ENCODE measurements around the gene CYP4A22.
A peak's percentile ranks its signal among the peaks of the same experiment; 100 is the strongest.
"Not testable (repeated sequence)": the region's sequence is repeated elsewhere in the genome, so short reads cannot be mapped to it uniquely, and the experiment has no call there.

The CYP4A22 gene

DNA sequence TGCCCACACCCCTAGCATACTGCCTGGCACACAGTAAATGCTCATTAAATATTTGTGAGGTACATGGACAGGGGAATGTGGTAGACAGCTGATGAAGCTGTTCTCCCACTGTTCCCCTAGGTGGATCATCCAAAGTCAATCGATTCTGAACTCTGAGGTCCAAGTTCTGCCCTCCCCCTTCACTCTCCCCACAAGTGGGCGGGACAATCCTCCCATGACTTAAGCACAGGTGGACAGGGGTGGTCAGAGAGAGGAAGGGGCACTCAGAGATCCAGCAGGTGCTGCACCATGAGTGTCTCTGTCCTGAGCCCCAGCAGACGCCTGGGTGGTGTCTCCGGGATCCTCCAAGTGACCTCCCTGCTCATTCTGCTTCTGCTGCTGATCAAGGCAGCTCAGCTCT lies at the start of gene CYP4A22:
CYP4A22 (plus strand) TSS at position 244 of the 400 bp plus-strand sequence; CDS start at position 289, 45 bp downstream.
- no peak for DNase-seq (ENCODE audit: low spot score)

- peak; percentile 46 for DNase-seq (ENCODE audit: low spot score)
Observed at GRCh38 chr1:47089356-47089755, 47.9 kb upstream of the CYP4A22 start.

DNA sequence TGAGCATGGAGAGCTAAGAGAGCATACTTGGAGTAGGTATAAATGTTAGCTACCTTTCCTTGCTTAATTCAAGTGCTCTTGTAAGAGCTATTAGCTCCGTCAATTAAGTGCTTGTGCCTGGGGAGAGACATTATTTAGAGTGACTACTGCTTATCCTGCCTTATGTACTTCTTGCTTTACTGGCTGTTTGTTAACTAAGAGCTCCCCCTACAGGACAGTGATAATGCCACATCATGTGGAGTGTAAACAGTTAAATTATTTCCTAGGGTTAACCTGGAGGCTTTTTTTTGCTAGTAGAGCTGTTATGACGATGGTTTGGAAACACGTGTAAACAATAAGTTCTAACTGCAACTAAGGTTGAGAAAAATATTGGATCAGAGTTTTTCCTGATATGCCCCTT lies 45.8 kb upstream of the CYP4A22 start:
- not testable (repeated sequence) for DNase-seq (ENCODE audit: low spot score)

- no peak for DNase-seq (ENCODE audit: low spot score)
Observed at GRCh38 chr1:47104816-47105215, 32.4 kb upstream of the CYP4A22 start.

DNA sequence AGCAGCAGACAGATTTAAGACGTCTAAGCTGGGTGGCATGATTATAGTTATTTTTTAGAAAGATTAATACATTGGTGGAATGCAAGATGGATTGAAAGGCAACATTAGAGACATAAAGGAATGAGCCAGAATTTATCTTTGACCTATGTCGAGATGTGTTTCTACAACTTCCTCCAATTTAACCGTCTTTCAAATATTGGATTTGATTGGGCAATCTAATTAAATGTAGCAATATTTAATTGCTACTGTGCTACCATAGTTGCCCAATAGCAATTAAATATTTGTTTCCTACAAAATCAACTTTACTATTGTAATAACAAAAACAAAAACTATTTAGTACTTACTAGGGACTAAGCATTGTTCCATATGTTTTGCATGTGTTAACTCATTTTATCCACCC lies 30.4 kb upstream of the CYP4A22 start:
- no peak for DNase-seq (ENCODE audit: low spot score)

- DNase-seq (ENCODE audit: low spot score), result not testable (repeated sequence)
Observed at GRCh38 chr1:47107851-47108574, 29.2 kb upstream of the CYP4A22 start.

GRCh38 chr1:47109482-47109881 lies 27.8 kb upstream of the CYP4A22 start:
- not testable (repeated sequence) for DNase-seq (ENCODE audit: low spot score)

GRCh38 chr1:47113178-47113577 lies 24.1 kb upstream of the CYP4A22 start:
- no peak for DNase-seq (ENCODE audit: low spot score)

DNA sequence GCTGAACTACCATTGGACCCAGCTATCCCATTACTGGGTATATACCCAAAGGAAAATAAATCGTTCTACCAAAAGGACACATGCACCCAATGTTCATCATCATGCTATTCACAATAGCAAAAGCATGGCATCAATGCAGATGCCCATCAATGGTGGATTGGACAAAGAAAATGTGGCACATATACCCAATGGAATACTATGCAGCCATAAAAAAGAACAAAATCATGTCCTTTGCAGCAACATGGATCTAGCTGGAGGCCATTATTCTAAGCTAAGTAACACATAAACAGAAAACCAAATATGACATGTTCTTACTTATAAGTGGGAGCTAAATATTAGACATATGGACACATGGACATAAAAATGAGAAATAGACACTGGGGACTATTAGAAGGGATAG lies 16.2 kb upstream of the CYP4A22 start:
- DNase-seq (ENCODE audit: low spot score), result not testable (repeated sequence)

GRCh38 chr1:47124834-47125233 lies 12.4 kb upstream of the CYP4A22 start:
- DNase-seq (ENCODE audit: low spot score), result not testable (repeated sequence)

- not testable (repeated sequence) for DNase-seq (ENCODE audit: low spot score)
Observed at GRCh38 chr1:47126997-47127396, 10.2 kb upstream of the CYP4A22 start.

DNA sequence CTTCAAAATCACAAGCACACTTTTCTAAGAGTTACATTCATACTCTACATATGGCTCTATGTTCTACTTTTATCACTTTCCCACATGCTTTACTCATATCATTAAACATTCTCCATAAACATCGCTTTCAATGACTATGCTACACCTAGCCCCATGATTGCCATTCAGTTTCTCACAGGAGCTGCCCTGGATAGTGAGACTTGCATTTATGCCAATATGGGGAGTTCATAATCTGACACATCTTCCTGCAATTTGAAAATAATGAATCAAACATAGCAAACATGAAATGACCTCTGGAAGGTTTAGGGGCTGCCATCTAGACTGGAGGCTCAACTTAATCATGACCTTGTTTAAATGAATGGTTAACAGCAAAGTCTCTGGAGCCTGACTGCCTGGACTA lies 9.0 kb upstream of the CYP4A22 start:
- no peak for DNase-seq (ENCODE audit: low spot score)

DNA sequence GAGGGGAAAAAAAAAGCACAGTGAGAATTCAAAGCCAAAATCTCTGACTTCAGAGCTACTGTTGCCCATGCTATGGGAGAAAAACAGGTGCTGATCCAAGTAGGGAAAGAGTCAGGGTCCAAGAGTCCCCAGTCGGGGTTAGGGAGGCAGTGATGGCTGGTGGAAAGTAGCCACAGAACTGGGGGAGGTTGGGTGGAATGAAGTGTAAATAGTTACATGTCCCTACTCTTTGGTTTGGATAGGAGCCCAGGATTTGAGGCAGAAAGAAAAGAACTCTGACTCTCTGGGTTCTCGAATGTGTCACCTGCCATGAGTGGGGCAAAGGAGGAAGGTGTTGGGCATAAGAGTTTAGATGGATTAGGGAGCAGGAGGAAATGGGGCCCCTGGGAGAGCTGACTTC lies 8.4 kb upstream of the CYP4A22 start:
- DNase-seq (ENCODE audit: low spot score), result not testable (repeated sequence)

GRCh38 chr1:47129489-47130230 lies 7.6 kb upstream of the CYP4A22 start:
- DNase-seq (ENCODE audit: low spot score), result not testable (repeated sequence)

DNA sequence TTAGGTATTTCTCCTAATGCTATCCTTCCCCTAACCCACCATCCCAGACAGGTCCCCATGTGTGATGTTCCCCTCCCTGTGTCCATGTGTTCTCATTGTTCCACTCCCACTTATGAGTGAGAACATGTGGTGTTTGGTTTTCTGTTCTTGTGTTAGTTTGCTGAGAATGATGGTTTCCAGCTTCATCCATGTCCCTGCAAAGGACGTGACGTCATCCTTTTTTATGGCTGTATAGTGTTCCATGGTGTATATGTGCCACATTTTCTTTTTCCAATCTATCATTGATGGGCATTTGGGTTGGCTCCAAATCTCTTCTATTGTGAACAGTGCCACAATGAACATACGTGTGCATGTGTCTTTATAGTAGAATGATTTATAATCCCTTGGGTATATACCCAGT lies 4.6 kb upstream of the CYP4A22 start:
- DNase-seq (ENCODE audit: low spot score), result not testable (repeated sequence)

GRCh38 chr1:47137925-47138615 lies 829 bp downstream of the CYP4A22 start:
- DNase-seq (ENCODE audit: low spot score), result no peak

GRCh38 chr1:47140358-47140757 lies 3.1 kb downstream of the CYP4A22 start:
- not testable (repeated sequence) for DNase-seq (ENCODE audit: low spot score)

GRCh38 chr1:47143654-47144053 lies 6.4 kb downstream of the CYP4A22 start:
- not testable (repeated sequence) for DNase-seq (ENCODE audit: low spot score)

- not testable (repeated sequence) for DNase-seq (ENCODE audit: low spot score)
Observed at GRCh38 chr1:47146495-47146894, 9.3 kb downstream of the CYP4A22 start.

DNA sequence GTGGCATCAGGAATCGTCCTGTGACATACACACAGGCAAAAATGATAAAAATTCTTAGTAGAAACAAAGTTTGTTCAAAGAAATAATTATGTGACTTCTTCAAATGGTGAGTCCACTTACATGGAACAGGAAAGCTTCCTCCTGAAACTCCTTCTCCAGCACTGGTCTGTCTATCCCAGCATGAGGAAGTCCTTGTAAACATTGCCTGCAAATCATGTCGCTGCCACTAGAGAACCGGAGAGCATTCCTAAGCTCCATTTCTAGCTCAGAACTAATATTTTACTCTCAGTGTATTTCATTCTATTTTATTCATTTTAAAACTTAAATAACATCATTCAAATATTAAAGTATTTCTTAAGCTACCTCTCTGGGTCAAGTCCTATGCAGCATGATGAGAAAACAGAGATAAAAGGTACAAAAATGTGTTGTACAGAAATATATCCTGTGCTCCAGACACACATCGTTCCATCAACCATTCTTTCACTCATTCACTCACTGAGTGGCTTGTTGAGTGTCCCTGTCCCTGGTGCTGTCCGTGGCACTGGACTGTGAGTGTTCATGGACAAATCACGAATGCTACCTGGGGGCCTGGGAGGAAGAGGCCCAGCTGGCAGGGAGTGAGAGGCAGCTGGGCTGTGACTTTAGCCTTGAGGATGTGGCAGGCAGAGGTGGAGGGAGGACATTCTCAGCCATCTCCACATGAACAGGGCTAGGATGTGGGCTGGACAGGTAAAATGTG lies 10.0 kb downstream of the CYP4A22 start:
- no peak for DNase-seq (ENCODE audit: low spot score)

- DNase-seq (ENCODE audit: low spot score), result not testable (repeated sequence)
Observed at GRCh38 chr1:47149162-47149561, 11.9 kb downstream of the CYP4A22 start.

- DNase-seq (ENCODE audit: low spot score), result not testable (repeated sequence)
Observed at GRCh38 chr1:47156457-47156856, 19.2 kb downstream of the CYP4A22 start.
